ENCODE results near the gene ZFP36L2. TPM values are rescaled to one million over a fixed set of nuclear protein-coding genes. Genes with fewer than 3 reads are reported as not detected.

Gene ZFP36L2
- total and polyA plus RNA-seq, 5 donors from 2014 or later: 119 to 874 (median 135) TPM

DNA sequence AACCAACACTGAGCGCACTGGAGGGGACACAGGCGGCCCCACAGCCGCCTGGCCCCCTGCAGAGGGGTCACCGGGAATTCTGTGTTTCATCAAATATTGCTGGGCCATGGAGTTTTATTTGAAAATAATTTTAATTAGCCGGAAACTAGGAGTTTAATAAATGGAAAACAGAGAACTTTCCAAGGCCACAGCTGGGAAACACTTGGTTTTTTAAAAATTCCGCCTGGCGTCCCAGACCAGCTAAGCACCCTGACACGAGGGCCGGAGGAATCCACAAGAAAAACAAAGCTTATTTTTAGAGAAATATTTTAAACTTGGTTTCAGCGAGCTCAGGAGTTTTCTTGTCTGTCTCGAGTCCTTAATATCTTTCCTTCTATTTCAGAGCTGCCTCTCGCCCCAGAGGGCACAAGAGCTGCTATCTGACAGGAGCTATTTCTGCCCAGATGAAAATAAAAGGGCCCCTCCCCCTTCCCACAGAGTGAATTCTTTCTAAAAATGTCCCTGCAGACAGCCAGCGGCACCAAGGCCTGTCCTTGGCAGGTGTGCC lies 8.2 kb downstream of the ZFP36L2 start:
- peaks cover 11% of the 10 kb centered on the region for H3K36me3 ChIP-seq (ENCODE audit: control insufficient read depth, insufficient read depth, low read length)
- Mint-ChIP-seq H3K36me3 (peaks cover 20% of the 10 kb centered on the region), H3K27ac (peak overlapping the region; percentile 69 to 98 (median 97)), H3K4me1 (peaks cover 4 to 56% (median 37%) of the 10 kb centered on the region in 4 donors), H3K27me3 (peaks cover 21% of the 10 kb centered on the region), H3K9me3 (peaks cover 0 to 3% (median 0%) of the 10 kb centered on the region in 7 donors), H3K4me3 (peak overlapping the region in 3 of 4 donors; percentile 92 to 97 (median 93))
- peaks cover 60% of the 10 kb centered on the region for H3K4me1 ChIP-seq (ENCODE audit: control insufficient read depth, insufficient read depth, low read length, poor library complexity, severe bottlenecking)
- no peaks in the 10 kb centered on the region for H3K27me3 ChIP-seq (ENCODE audit: control insufficient read depth, insufficient read depth, low read length)
- peak in 1 of 2 donors; percentile 1 for ATAC-seq (ENCODE audit: low read depth in 2 of 2)
- no peaks in the 10 kb centered on the region for H3K9me3 ChIP-seq (ENCODE audit: control insufficient read depth in 2 of 2, low read length in 2 of 2)
- H3K4me3 ChIP-seq (ENCODE audit: low read depth, low read length): peak overlapping the region; percentile 58
- DNase-seq: no peak
- H3K27ac ChIP-seq (ENCODE audit: insufficient read depth, low read length, poor library complexity, severe bottlenecking): peak overlapping the region; percentile 96

GRCh38 chr2:43217228-43218154 lies 8.9 kb downstream of the ZFP36L2 start:
- Mint-ChIP-seq H3K4me3 (peak overlapping the region in 3 of 4 donors; percentile 25 to 92 (median 44)), H3K27me3 (peaks cover 21% of the 10 kb centered on the region), H3K4me1 (peaks cover 4 to 63% (median 39%) of the 10 kb centered on the region in 4 donors), H3K9me3 (peaks cover 0 to 4% (median 0%) of the 10 kb centered on the region in 7 donors), H3K27ac (peak overlapping the region; percentile 97 to 98 (median 97)), H3K36me3 (peaks cover 20% of the 10 kb centered on the region)
- H3K27me3 ChIP-seq (ENCODE audit: control insufficient read depth, insufficient read depth, low read length): no peaks in the 10 kb centered on the region
- H3K4me1 ChIP-seq (ENCODE audit: control insufficient read depth, insufficient read depth, low read length, poor library complexity, severe bottlenecking): peaks cover 53% of the 10 kb centered on the region
- H3K4me3 ChIP-seq (ENCODE audit: low read depth, low read length): no peak overlapping the region
- no peaks in the 10 kb centered on the region for H3K9me3 ChIP-seq (ENCODE audit: control insufficient read depth in 2 of 2, low read length in 2 of 2)
- DNase-seq (no peak), ATAC-seq (ENCODE audit: low read depth in 2 of 2) (no peak)
- H3K36me3 ChIP-seq (ENCODE audit: control insufficient read depth, insufficient read depth, low read length): peaks cover 4% of the 10 kb centered on the region
- H3K27ac ChIP-seq (ENCODE audit: insufficient read depth, low read length, poor library complexity, severe bottlenecking): peak overlapping the region; percentile 96

DNA sequence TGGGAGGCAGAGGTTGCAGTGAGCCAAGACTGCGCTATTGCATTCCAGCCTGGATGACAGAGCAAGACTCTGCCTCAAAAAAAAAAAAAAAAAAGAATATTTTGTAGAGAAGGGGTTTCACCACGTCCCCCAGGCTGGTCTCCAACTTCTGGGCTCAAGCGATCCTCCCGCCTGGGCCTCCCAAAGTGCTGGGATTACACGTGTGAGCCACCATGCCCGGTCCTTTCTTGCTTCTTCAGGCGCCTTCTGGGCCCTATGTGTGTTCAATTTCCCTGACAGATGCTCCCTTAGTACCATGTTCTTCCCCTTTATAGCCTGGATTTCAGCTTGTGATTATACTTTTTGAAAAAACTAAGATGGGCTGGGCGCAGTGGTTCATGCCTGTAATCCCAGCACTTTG lies 9.8 kb downstream of the ZFP36L2 start:
- Histone ChIP-seq H3K4me1 (ENCODE audit: control insufficient read depth, insufficient read depth, low read length, poor library complexity, severe bottlenecking) (peaks cover 45% of the 10 kb centered on the region), H3K27me3 (ENCODE audit: control insufficient read depth, insufficient read depth, low read length) (no peaks in the 10 kb centered on the region), H3K36me3 (ENCODE audit: control insufficient read depth, insufficient read depth, low read length) (no peaks in the 10 kb centered on the region), H3K4me3 (ENCODE audit: low read depth, low read length) (no peak overlapping the region), H3K27ac (ENCODE audit: insufficient read depth, low read length, poor library complexity, severe bottlenecking) (peak overlapping the region; percentile 96), H3K9me3 (ENCODE audit: control insufficient read depth in 2 of 2, low read length in 2 of 2) (no peaks in the 10 kb centered on the region)
- ATAC-seq (ENCODE audit: low read depth in 2 of 2) (no peak), DNase-seq (no peak)
- Mint-ChIP-seq H3K36me3 (peaks cover 15% of the 10 kb centered on the region), H3K9me3 (peaks cover 0 to 4% (median 0%) of the 10 kb centered on the region in 7 donors), H3K4me3 (no peak overlapping the region), H3K27me3 (peaks cover 17% of the 10 kb centered on the region), H3K27ac (peak overlapping the region in 1 of 3 donors; percentile 23), H3K4me1 (peaks cover 4 to 63% (median 38%) of the 10 kb centered on the region in 4 donors)

- Mint-ChIP-seq H3K27ac (peak overlapping the region in 2 of 3 donors; percentile 26 to 60), H3K4me3 (peak overlapping the region in 2 of 4 donors; percentile 8 to 27), H3K27me3 (peaks cover 17% of the 10 kb centered on the region), H3K4me1 (peaks cover 4 to 59% (median 32%) of the 10 kb centered on the region in 4 donors), H3K9me3 (peaks cover 0 to 4% (median 0%) of the 10 kb centered on the region in 7 donors), H3K36me3 (peaks cover 10% of the 10 kb centered on the region)
- Histone ChIP-seq H3K4me3 (ENCODE audit: low read depth, low read length) (no peak overlapping the region), H3K4me1 (ENCODE audit: control insufficient read depth, insufficient read depth, low read length, poor library complexity, severe bottlenecking) (peaks cover 36% of the 10 kb centered on the region), H3K27me3 (ENCODE audit: control insufficient read depth, insufficient read depth, low read length) (no peaks in the 10 kb centered on the region), H3K36me3 (ENCODE audit: control insufficient read depth, insufficient read depth, low read length) (no peaks in the 10 kb centered on the region), H3K9me3 (ENCODE audit: control insufficient read depth in 2 of 2, low read length in 2 of 2) (no peaks in the 10 kb centered on the region), H3K27ac (ENCODE audit: insufficient read depth, low read length, poor library complexity, severe bottlenecking) (peak overlapping the region; percentile 21)
- no peak for DNase-seq
- no peak for ATAC-seq (ENCODE audit: low read depth in 2 of 2)
Observed at GRCh38 chr2:43215673-43216255, 10.6 kb downstream of the ZFP36L2 start.

DNA sequence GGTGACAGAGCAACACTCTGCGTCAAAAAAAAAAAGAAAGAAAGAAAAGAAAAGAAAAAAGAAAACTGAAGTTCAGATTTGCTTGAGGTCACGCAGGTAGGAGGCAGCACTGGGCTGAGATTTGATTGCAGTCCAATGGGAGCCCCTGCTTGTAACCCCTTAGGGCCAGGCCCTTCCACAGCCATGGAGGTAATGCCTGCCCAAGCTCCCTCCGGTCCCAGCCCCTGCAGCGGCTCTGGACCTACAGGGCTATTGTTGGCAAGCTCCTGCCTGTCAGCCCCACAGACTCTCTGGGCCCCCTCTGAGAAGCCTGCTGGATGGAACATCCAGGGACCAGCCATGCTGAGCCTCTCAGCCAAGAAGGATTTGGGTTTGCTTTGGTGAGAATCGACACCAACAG lies 12.2 kb downstream of the ZFP36L2 start:
- Histone ChIP-seq H3K27ac (ENCODE audit: insufficient read depth, low read length, poor library complexity, severe bottlenecking) (no peak overlapping the region), H3K9me3 (ENCODE audit: control insufficient read depth in 2 of 2, low read length in 2 of 2) (no peaks in the 10 kb centered on the region), H3K4me1 (ENCODE audit: control insufficient read depth, insufficient read depth, low read length, poor library complexity, severe bottlenecking) (peaks cover 21% of the 10 kb centered on the region), H3K4me3 (ENCODE audit: low read depth, low read length) (no peak overlapping the region), H3K36me3 (ENCODE audit: control insufficient read depth, insufficient read depth, low read length) (no peaks in the 10 kb centered on the region), H3K27me3 (ENCODE audit: control insufficient read depth, insufficient read depth, low read length) (no peaks in the 10 kb centered on the region)
- Mint-ChIP-seq H3K36me3 (peaks cover 10% of the 10 kb centered on the region), H3K4me3 (no peak overlapping the region), H3K4me1 (peaks cover 0 to 52% (median 20%) of the 10 kb centered on the region in 4 donors), H3K27me3 (peaks cover 4% of the 10 kb centered on the region), H3K9me3 (peaks cover 0 to 4% (median 0%) of the 10 kb centered on the region in 7 donors), H3K27ac (no peak overlapping the region)
- DNase-seq (no peak), ATAC-seq (ENCODE audit: low read depth in 2 of 2) (no peak)

GRCh38 chr2:43212931-43213330 lies 13.5 kb downstream of the ZFP36L2 start:
- H3K27ac ChIP-seq (ENCODE audit: insufficient read depth, low read length, poor library complexity, severe bottlenecking): no peak overlapping the region

DNA sequence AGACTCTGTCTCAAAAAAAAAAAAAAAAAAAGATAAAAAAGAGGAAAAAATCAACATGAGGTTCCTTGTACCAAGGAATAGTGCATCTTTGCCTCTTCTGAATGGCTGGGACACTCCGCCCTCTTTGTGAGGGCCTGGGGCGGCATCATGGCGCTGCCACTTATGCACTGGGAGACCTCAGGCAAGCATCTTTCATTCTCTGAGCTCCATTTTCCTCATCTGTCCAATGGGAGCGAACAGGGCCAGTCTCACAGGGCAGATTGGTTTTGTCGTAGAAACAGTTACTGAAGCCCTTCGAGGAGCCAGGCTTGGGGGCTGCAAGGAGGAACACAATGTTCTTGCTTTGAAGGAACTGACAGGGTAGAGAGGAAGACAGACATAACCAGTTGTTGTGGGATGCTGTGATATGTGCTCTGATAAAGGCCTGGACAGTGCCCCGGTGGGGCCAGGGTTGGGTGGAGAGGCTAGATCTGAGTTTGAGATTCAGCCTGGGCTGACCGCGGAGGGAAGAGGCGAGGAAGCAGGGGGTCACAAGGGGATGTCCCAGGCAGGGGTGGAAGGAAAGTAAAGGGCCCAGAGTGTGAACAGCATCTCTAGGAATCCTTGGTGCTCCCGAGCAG lies 14.1 kb downstream of the ZFP36L2 start:
- H3K4me3 ChIP-seq (ENCODE audit: low read depth, low read length): no peak overlapping the region
- peaks cover 0 to 2% (median 0%) of the 10 kb centered on the region in 7 donors for H3K9me3 Mint-ChIP-seq
- H3K4me1 ChIP-seq (ENCODE audit: control insufficient read depth, insufficient read depth, low read length, poor library complexity, severe bottlenecking): peaks cover 3% of the 10 kb centered on the region
- DNase-seq: no peak
- no peaks in the 10 kb centered on the region for H3K27me3 ChIP-seq (ENCODE audit: control insufficient read depth, insufficient read depth, low read length)
- no peak for ATAC-seq (ENCODE audit: low read depth in 2 of 2)
- H3K36me3 Mint-ChIP-seq: peaks cover 10% of the 10 kb centered on the region
- H3K27me3 Mint-ChIP-seq: no peaks in the 10 kb centered on the region
- H3K9me3 ChIP-seq (ENCODE audit: control insufficient read depth in 2 of 2, low read length in 2 of 2): no peaks in the 10 kb centered on the region
- H3K4me1 Mint-ChIP-seq: peaks cover 0 to 40% (median 10%) of the 10 kb centered on the region in 4 donors
- H3K4me3 Mint-ChIP-seq: peak overlapping the region in 2 of 4 donors; percentile 21 to 69
- H3K36me3 ChIP-seq (ENCODE audit: control insufficient read depth, insufficient read depth, low read length): no peaks in the 10 kb centered on the region
- H3K27ac ChIP-seq (ENCODE audit: insufficient read depth, low read length, poor library complexity, severe bottlenecking): no peak overlapping the region
- peak overlapping the region; percentile 81 to 90 (median 83) for H3K27ac Mint-ChIP-seq

More at GRCh38 chr2:43212931-43213330, 13.5 kb downstream of the ZFP36L2 start:
- ATAC-seq (ENCODE audit: low read depth in 2 of 2) (peak in 1 of 2 donors; percentile 32), DNase-seq (no peak)
- Histone ChIP-seq H3K4me1 (ENCODE audit: control insufficient read depth, insufficient read depth, low read length, poor library complexity, severe bottlenecking) (peaks cover 9% of the 10 kb centered on the region), H3K4me3 (ENCODE audit: low read depth, low read length) (no peak overlapping the region), H3K27me3 (ENCODE audit: control insufficient read depth, insufficient read depth, low read length) (no peaks in the 10 kb centered on the region), H3K36me3 (ENCODE audit: control insufficient read depth, insufficient read depth, low read length) (no peaks in the 10 kb centered on the region), H3K9me3 (ENCODE audit: control insufficient read depth in 2 of 2, low read length in 2 of 2) (no peaks in the 10 kb centered on the region)
- peaks cover 10% of the 10 kb centered on the region for H3K36me3 Mint-ChIP-seq
- H3K4me1 Mint-ChIP-seq: peaks cover 0 to 41% (median 11%) of the 10 kb centered on the region in 4 donors
- H3K4me3 Mint-ChIP-seq: peak overlapping the region in 1 of 4 donors; percentile 69
- H3K9me3 Mint-ChIP-seq: peaks cover 0 to 2% (median 0%) of the 10 kb centered on the region in 7 donors
- no peaks in the 10 kb centered on the region for H3K27me3 Mint-ChIP-seq
- H3K27ac Mint-ChIP-seq: peak overlapping the region; percentile 15 to 82 (median 81)
